Medulla oblongata (tissue), 1 donor: ENCODE data around the gene H1-8.

Source experiments
- DNase-seq: peaks from one replicate; pipeline ENCODE4 v3.0.0-alpha.2; 2015; ENCODE audit errors: extremely low spot score

Gene H1-8

GRCh38 chr3:129593595-129594339 is 50.8 kb downstream of the H1-8 start:
- peak; percentile 66 for DNase-seq

GRCh38 chr3:129594409-129594808 is 51.4 kb downstream of the H1-8 start:
- DNase-seq = no peak

GRCh38 chr3:129594907-129595390 is 52.0 kb downstream of the H1-8 start:
- DNase-seq = no peak

GRCh38 chr3:129595544-129596193 is 52.7 kb downstream of the H1-8 start:
- no peak for DNase-seq

- DNase-seq = peak; percentile 93
These were observed 53.5 kb downstream of the H1-8 start for GRCh38 chr3:129596194-129597086.

GRCh38 chr3:129597087-129597999 is 54.4 kb downstream of the H1-8 start:
- DNase-seq = peak; percentile 75

GRCh38 chr3:129598000-129598381 is 55.0 kb downstream of the H1-8 start:
- no peak for DNase-seq

GRCh38 chr3:129598484-129598883 is 55.5 kb downstream of the H1-8 start:
- no peak for DNase-seq

- no peak for DNase-seq
These were observed 56.1 kb downstream of the H1-8 start for GRCh38 chr3:129599073-129599472.

- peak; percentile 69 for DNase-seq
These were observed 56.6 kb downstream of the H1-8 start for GRCh38 chr3:129599607-129600006.

- DNase-seq = no peak
These were observed 57.4 kb downstream of the H1-8 start for GRCh38 chr3:129600348-129600747.
